Adrenal gland (tissue), 5 donors: ENCODE results near the gene ZMAT5.

Experiments
- POLR2A ChIP-seq, 2 donors: fragments of 450-650 bp; IDR thresholded peaks; one replicate each; pipeline ENCODE4 v1.6.1; 2017; ENCODE audit warnings: antibody characterized with exemption in 2 of 2, mild to moderate bottlenecking in 2 of 2, moderate library complexity in 1 of 2
- TF ChIP-seq, protein P1 (sequence below), 6 experiments: fragments of 450-650 bp in 4 of 6; fragments of 200-600 bp in 2 of 6; sonication (generic) in 1 of 6; IDR thresholded peaks; 1 replicate in 5 of 6; 2 replicates in 1 of 6; pipeline versions ENCODE4 v1.5.1 to v1.8.0; 2016 to 2021; ENCODE audit warnings: antibody characterized with exemption in 6 of 6, mild to moderate bottlenecking in 2 of 6, moderate library complexity in 1 of 6
- donor health status: DM: no; HTN: no; CAD: no.

DNA sequence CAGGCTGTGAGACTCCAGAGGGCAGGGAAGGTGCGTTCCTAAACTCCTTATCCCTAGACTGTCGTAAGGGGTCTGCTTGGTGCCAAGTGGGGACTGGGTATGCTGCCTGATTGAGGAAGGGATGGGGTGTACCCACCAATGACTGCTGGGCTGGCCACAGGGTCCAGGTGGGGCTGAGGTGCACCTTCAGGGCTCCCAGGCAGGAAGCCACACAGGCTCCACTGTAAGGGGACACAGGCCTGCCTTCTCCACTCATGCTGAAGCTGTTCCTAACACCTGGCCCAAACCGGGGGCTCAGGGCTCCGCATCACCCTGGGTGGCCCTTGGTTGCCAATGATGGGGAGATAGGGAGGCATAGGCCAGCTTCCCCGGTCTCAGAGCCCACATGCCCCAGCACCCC is 26.6 kb downstream of the ZMAT5 start:
- TF ChIP-seq, protein P1, sequence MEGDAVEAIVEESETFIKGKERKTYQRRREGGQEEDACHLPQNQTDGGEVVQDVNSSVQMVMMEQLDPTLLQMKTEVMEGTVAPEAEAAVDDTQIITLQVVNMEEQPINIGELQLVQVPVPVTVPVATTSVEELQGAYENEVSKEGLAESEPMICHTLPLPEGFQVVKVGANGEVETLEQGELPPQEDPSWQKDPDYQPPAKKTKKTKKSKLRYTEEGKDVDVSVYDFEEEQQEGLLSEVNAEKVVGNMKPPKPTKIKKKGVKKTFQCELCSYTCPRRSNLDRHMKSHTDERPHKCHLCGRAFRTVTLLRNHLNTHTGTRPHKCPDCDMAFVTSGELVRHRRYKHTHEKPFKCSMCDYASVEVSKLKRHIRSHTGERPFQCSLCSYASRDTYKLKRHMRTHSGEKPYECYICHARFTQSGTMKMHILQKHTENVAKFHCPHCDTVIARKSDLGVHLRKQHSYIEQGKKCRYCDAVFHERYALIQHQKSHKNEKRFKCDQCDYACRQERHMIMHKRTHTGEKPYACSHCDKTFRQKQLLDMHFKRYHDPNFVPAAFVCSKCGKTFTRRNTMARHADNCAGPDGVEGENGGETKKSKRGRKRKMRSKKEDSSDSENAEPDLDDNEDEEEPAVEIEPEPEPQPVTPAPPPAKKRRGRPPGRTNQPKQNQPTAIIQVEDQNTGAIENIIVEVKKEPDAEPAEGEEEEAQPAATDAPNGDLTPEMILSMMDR (IDR thresholded peaks at IDR 0.05) = no peak
- TF ChIP-seq POLR2A (IDR thresholded peaks at IDR 0.05) = no peak
